ENCODE results near the gene ITGA1. TPM values are rescaled to one million over a fixed set of nuclear protein-coding genes. Genes with fewer than 3 reads are reported as not detected.

ITGA1 gene
- total RNA-seq, 1 experiment from 2014 or later: 1.6 TPM

DNA sequence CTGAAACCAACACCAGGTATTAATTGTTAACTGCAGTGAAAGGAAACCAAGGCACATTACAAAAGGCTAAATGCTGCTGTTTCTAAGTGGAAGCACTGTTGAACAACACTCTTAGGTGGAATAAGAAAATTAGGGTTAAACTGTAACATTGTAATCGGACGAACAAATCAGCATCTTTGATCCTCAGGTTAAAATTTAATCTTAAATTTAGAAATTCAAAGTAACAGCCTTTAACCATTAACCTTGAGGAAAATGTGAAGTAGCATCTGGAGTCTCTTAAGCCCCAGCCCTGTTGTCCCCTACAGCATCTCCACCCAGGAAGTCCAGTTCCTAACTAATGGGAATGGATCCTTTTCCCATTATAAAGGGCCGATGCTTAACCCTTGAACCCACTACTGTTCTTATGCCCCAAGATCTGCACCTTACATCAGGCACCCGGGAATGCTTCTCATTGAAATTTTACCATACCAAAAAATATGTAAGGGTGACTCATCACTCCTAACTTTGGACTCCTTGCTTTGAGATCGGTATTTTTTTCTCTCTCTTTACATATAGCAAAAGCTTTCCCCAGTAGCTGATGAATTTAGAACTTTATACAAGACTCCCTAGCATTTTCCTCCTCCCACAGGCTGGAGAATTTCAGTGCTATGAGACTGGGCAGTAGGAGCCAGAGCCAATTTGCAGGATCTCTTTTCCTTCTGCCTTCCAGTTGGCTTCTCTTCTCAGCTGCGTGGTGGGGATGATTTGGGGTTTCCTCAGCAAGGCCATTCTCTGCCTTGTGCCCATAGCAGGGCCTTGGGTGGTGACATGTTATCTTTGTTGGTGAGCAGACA is 169.4 kb downstream of the ITGA1 start:
- in situ Hi-C loops (cut with HindIII; ENCODE audit: low pct_unique_long_range_greater_than_20kb, low sequenced_read_pairs): no loop called here
- no peaks in the 10 kb centered on the region for H3K4me1 ChIP-seq (ENCODE audit: control insufficient read depth, insufficient read depth, low read length)
- peaks cover 6% of the 10 kb centered on the region; the same call in 1 of the 2 replicates for H3K9me3 ChIP-seq (ENCODE audit: control insufficient read depth, insufficient read depth, low read depth, low read length)
- no peaks in the 10 kb centered on the region for H3K27me3 ChIP-seq (ENCODE audit: control insufficient read depth, insufficient read depth, low read length)
- POLR2A ChIA-PET: no interaction called here
- CTCF ChIA-PET: no interaction called here
- no peak overlapping the region for H3K27ac ChIP-seq (ENCODE audit: low read length)
- no peak for ATAC-seq
- no peak for DNase-seq (ENCODE audit: low read depth, low spot score)
- H3K36me3 ChIP-seq (ENCODE audit: control insufficient read depth, insufficient read depth, low read length): no peaks in the 10 kb centered on the region
- TF ChIP-seq, protein P1, sequence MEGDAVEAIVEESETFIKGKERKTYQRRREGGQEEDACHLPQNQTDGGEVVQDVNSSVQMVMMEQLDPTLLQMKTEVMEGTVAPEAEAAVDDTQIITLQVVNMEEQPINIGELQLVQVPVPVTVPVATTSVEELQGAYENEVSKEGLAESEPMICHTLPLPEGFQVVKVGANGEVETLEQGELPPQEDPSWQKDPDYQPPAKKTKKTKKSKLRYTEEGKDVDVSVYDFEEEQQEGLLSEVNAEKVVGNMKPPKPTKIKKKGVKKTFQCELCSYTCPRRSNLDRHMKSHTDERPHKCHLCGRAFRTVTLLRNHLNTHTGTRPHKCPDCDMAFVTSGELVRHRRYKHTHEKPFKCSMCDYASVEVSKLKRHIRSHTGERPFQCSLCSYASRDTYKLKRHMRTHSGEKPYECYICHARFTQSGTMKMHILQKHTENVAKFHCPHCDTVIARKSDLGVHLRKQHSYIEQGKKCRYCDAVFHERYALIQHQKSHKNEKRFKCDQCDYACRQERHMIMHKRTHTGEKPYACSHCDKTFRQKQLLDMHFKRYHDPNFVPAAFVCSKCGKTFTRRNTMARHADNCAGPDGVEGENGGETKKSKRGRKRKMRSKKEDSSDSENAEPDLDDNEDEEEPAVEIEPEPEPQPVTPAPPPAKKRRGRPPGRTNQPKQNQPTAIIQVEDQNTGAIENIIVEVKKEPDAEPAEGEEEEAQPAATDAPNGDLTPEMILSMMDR (IDR thresholded peaks at IDR 0.05): no peak
- TF ChIP-seq POLR2AphosphoS5 (IDR thresholded peaks at IDR 0.05; ENCODE audit: low read depth, low read length) (no peak), SIN3A (IDR thresholded peaks at IDR 0.05; ENCODE audit: borderline replicate concordance, insufficient read depth, low read depth, low read length) (no peak), TCF7L2 (IDR thresholded peaks at IDR 0.05; ENCODE audit: low read depth, low read length) (no peak)
- TF ChIP-seq, protein P2, sequence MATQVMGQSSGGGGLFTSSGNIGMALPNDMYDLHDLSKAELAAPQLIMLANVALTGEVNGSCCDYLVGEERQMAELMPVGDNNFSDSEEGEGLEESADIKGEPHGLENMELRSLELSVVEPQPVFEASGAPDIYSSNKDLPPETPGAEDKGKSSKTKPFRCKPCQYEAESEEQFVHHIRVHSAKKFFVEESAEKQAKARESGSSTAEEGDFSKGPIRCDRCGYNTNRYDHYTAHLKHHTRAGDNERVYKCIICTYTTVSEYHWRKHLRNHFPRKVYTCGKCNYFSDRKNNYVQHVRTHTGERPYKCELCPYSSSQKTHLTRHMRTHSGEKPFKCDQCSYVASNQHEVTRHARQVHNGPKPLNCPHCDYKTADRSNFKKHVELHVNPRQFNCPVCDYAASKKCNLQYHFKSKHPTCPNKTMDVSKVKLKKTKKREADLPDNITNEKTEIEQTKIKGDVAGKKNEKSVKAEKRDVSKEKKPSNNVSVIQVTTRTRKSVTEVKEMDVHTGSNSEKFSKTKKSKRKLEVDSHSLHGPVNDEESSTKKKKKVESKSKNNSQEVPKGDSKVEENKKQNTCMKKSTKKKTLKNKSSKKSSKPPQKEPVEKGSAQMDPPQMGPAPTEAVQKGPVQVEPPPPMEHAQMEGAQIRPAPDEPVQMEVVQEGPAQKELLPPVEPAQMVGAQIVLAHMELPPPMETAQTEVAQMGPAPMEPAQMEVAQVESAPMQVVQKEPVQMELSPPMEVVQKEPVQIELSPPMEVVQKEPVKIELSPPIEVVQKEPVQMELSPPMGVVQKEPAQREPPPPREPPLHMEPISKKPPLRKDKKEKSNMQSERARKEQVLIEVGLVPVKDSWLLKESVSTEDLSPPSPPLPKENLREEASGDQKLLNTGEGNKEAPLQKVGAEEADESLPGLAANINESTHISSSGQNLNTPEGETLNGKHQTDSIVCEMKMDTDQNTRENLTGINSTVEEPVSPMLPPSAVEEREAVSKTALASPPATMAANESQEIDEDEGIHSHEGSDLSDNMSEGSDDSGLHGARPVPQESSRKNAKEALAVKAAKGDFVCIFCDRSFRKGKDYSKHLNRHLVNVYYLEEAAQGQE (IDR thresholded peaks at IDR 0.05; ENCODE audit: insufficient read depth in 1 of 2, low read depth in 2 of 2, low read length in 1 of 2): no peak
- intact Hi-C loops (cut with micrococcal nuclease; ENCODE audit: unreplicated experiment): loop anchor here (5.0 kb wide), 1 partner anchor 1445 kb away; no protein-coding TSS in a partner anchor
- no TSS peak for BruUV-seq (replicated peaks)
- H3K4me3 ChIP-seq (ENCODE audit: low read depth in 2 of 2, low read length in 2 of 2): no peak overlapping the region

DNA sequence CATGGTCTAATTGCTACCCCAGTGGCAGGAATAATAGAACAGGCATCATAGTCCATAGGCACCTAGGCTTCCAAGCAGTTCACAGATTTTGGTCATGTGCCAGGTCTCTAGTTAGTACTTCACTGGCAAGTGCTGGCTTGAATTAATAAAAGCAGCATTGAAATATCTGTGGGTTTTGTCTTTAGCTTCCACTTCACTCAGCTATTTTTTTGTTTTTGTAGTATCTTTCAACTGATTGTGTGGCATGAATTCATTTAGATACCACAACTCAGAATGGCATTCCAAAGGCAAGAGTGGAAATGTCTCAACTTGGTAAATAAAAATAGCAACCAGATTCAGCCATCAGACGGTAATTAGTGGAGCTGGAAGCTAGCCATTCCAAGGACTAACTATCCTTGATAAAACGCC is 173.6 kb downstream of the ITGA1 start:
- DNase-seq (ENCODE audit: low read depth, low spot score): no peak
- Histone ChIP-seq H3K4me3 (ENCODE audit: low read depth in 2 of 2, low read length in 2 of 2) (no peak overlapping the region), H3K36me3 (ENCODE audit: control insufficient read depth, insufficient read depth, low read length) (no peaks in the 10 kb centered on the region), H3K9me3 (ENCODE audit: control insufficient read depth, insufficient read depth, low read depth, low read length) (peaks cover 6% of the 10 kb centered on the region; the same call in 1 of the 2 replicates), H3K27ac (ENCODE audit: low read length) (no peak overlapping the region), H3K27me3 (ENCODE audit: control insufficient read depth, insufficient read depth, low read length) (no peaks in the 10 kb centered on the region), H3K4me1 (ENCODE audit: control insufficient read depth, insufficient read depth, low read length) (no peaks in the 10 kb centered on the region)
- ATAC-seq: no peak
- POLR2A ChIA-PET: no interaction called here
- TF ChIP-seq, protein P1 (IDR thresholded peaks at IDR 0.05): no peak
- TF ChIP-seq TCF7L2 (IDR thresholded peaks at IDR 0.05; ENCODE audit: low read depth, low read length): no peak
- no peak for TF ChIP-seq SIN3A (IDR thresholded peaks at IDR 0.05; ENCODE audit: borderline replicate concordance, insufficient read depth, low read depth, low read length)
- TF ChIP-seq, protein P2 (IDR thresholded peaks at IDR 0.05; ENCODE audit: insufficient read depth in 1 of 2, low read depth in 2 of 2, low read length in 1 of 2): no peak
- no peak for TF ChIP-seq POLR2AphosphoS5 (IDR thresholded peaks at IDR 0.05; ENCODE audit: low read depth, low read length)
- BruUV-seq (replicated peaks): no TSS peak
- in situ Hi-C loops (cut with HindIII; ENCODE audit: low pct_unique_long_range_greater_than_20kb, low sequenced_read_pairs) (no loop called here), intact Hi-C loops (cut with micrococcal nuclease; ENCODE audit: unreplicated experiment) (no loop called here)
- CTCF ChIA-PET: no interaction called here

Data from Panc1 (cell line).